HL-60 (cell line): ENCODE data around the gene ATP1A3.
A peak's percentile ranks its signal among the peaks of the same experiment; 100 is the strongest.
"Not testable (repeated sequence)": the region's sequence is repeated elsewhere in the genome, so short reads cannot be mapped to it uniquely, and the experiment has no call there.

Experiments
- DNase-seq, 2 experiments: peaks; one replicate each; pipeline ENCODE4 v3.0.0-alpha.2; 2010 to 2020; ENCODE audit warnings: low read depth in 1 of 2, low spot score in 1 of 2
- H3K27ac ChIP-seq: fragments of 250-450 bp; sonication (Bioruptor Pico); replicated peaks from 2 replicates; pipeline ENCODE4 v1.5.1; 2020; ENCODE audit warnings: mild to moderate bottlenecking, moderate library complexity
- H3K27me3 ChIP-seq: fragments of 250-450 bp; sonication (Bioruptor Pico); 2 replicates; pipeline ENCODE4 v1.5.1; 2021; ENCODE audit warnings: mild to moderate bottlenecking, moderate library complexity; ENCODE audit not compliant: insufficient read depth, poor library complexity, severe bottlenecking
- H3K4me3 ChIP-seq: replicated peaks from 2 replicates; pipeline ENCODE4 v1.5.1; 2011; ENCODE audit warnings: mild to moderate bottlenecking, control low read depth, low read length; ENCODE audit not compliant: insufficient read depth
- CTCF ChIP-seq: IDR thresholded peaks from one replicate; pipeline ENCODE4 v1.5.1; 2011; ENCODE audit warnings: low read length, control low read depth, inconsistent platforms; ENCODE audit not compliant: insufficient read depth
- GABPA ChIP-seq: IDR thresholded peaks from 2 replicates; pipeline ENCODE4 v1.6.1; 2012; ENCODE audit warnings: low read depth
- POLR2AphosphoS5 ChIP-seq: IDR thresholded peaks from 2 replicates; pipeline ENCODE4 v1.6.1; 2012; ENCODE audit warnings: low read depth
- REST ChIP-seq: IDR thresholded peaks from 2 replicates; pipeline ENCODE4 v1.6.1; 2012; ENCODE audit warnings: low read depth; ENCODE audit not compliant: insufficient replicate concordance
- SPI1 ChIP-seq: IDR thresholded peaks from 2 replicates; pipeline ENCODE4 v1.6.1; 2012; ENCODE audit warnings: low read depth, mild to moderate bottlenecking, borderline replicate concordance
- long read RNA-seq: library from polyadenylated mRNA; unstranded; transcript quantifications from one replicate; pipeline ENCODE4 v2.0.0, GENCODE V29; 2020

ATP1A3 gene
- long read RNA-seq, partial matches to known transcripts: 1 of 5 reads
- long read RNA-seq, other reads (novel, unspliced or antisense): 0 of 5 reads

- TF ChIP-seq POLR2AphosphoS5: no peak
- no peak for TF ChIP-seq GABPA
- TF ChIP-seq SPI1: no peak
- TF ChIP-seq CTCF: no peak
- no peak for TF ChIP-seq REST
- peak; percentile 9 to 47 for DNase-seq
- Histone ChIP-seq H3K27me3 (peaks cover 36% of the 10 kb centered on the region), H3K4me3 (peak within 1 kb of the TSS; percentile 38), H3K27ac (no peak within 1 kb of the TSS)
These were observed at the start of gene ATP1A3 for GRCh38 chr19:41993612-41994483. ATP1A3 (minus strand) TSS chr19:41994230; CDS start chr19:41994076, 154 bp downstream.

- no peak for DNase-seq
- Histone ChIP-seq H3K4me3 (no peak overlapping the region), H3K27ac (no peak overlapping the region), H3K27me3 (no peaks in the 10 kb centered on the region)
- no peak for TF ChIP-seq SPI1
- TF ChIP-seq CTCF: no peak
- TF ChIP-seq REST: no peak
- no peak for TF ChIP-seq GABPA
- no peak for TF ChIP-seq POLR2AphosphoS5
These were observed 48.6 kb upstream of the ATP1A3 start for GRCh38 chr19:42042455-42043170.

- H3K27ac ChIP-seq, H3K4me3 ChIP-seq, DNase-seq, H3K27me3 ChIP-seq: not testable (repeated sequence)
These were observed 46.5 kb upstream of the ATP1A3 start for GRCh38 chr19:42040491-42040890.

- H3K27ac ChIP-seq: no peak overlapping the region
- H3K27me3 ChIP-seq: no peaks in the 10 kb centered on the region
- DNase-seq: no peak
- no peak overlapping the region for H3K4me3 ChIP-seq
- TF ChIP-seq REST (no peak), POLR2AphosphoS5 (no peak), CTCF (no peak)
These were observed 46.0 kb upstream of the ATP1A3 start for GRCh38 chr19:42040031-42040430.
